K562 (cell line): ENCODE data around the gene ZNF593OS. TPM values are rescaled to one million over a fixed set of nuclear protein-coding genes. Genes with fewer than 3 reads are reported as not detected.

Experiments used
- ATAC-seq: fragments of 200-7000 bp; cut with Tn5 transposase; 3 replicates; pipeline ENCODE4 v1.9.1; 2020; ENCODE audit warnings: moderate library complexity
- BruUV-seq: library from RNA; stranded (reverse); fragments of 400-500 nt; replicated peaks from 2 replicates; lab custom pipeline; 2021; lab: Mats Ljungman, UMichigan
- CTCF ChIA-PET: fragments of 300-600 bp; formaldehyde crosslinking; extraction: SDS; loops from one replicate; lab custom pipeline; 2021; ENCODE audit warnings: low intra/inter-chr PET ratio; lab: Yijun Ruan, JAX
- POLR2A ChIA-PET: fragments of 300-600, 350-650 bp; sonication (Branson Sonifier 250); formaldehyde crosslinking; extraction: SDS; loops from one replicate; lab custom pipeline; 2021; ENCODE audit warnings: antibody characterized with exemption, inconsistent platforms; lab: Yijun Ruan, JAX
- DNase-seq, 4 experiments: peaks; one replicate each; pipeline versions ENCODE4 v3.0.0 to v3.0.0-alpha.2; 2011 to 2018; ENCODE audit warnings: low spot score in 3 of 4, mixed read lengths in 3 of 4; ENCODE audit errors: extremely low read depth in 1 of 4
- FAIRE-seq: peaks from 2 replicates; lab custom pipeline; 2011; peaks lifted over from hg19 to GRCh38; lab: Jason Lieb, UNC
- H2AFZ ChIP-seq: 2 replicates; pipeline ENCODE4 v1.6.0; 2011; ENCODE audit warnings: low read depth, low read length, control low read depth, inconsistent platforms
- H3K27ac ChIP-seq: fragments of 200-600 bp; 3 replicates; pipeline ENCODE4 v1.8.0; 2011; ENCODE audit warnings: low read depth, mild to moderate bottlenecking, control low read depth, inconsistent platforms, low read length, moderate library complexity, mixed read lengths; ENCODE audit errors: extremely low read depth
- H3K27me3 ChIP-seq, 2 experiments: fragments of 300-600 bp in 1 of 2; 2 replicates in 1 of 2; 3 replicates in 1 of 2; pipeline versions ENCODE4 v1.6.0 to v1.8.0; 2011; ENCODE audit warnings: inconsistent platforms in 2 of 2, low read length in 2 of 2, mild to moderate bottlenecking in 1 of 2, mixed read lengths in 1 of 2, moderate library complexity in 1 of 2; ENCODE audit not compliant: control insufficient read depth in 2 of 2, insufficient read depth in 2 of 2
- H3K36me3 ChIP-seq: fragments of 300-600 bp; 3 replicates; pipeline ENCODE4 v1.8.0; 2011; ENCODE audit warnings: mild to moderate bottlenecking, low read length, inconsistent platforms; ENCODE audit not compliant: control insufficient read depth, insufficient read depth
- H3K4me1 ChIP-seq, 2 experiments: fragments of 200-600 bp in 1 of 2; replicated peaks in 1 of 2; 2 replicates in 1 of 2; 3 replicates in 1 of 2; pipeline versions ENCODE4 v1.5.1 to v1.8.0; 2011; ENCODE audit warnings: inconsistent platforms in 2 of 2, low read length in 2 of 2, mild to moderate bottlenecking in 1 of 2, mixed read lengths in 1 of 2, moderate library complexity in 1 of 2; ENCODE audit not compliant: control insufficient read depth in 2 of 2, insufficient read depth in 2 of 2
- H3K4me2 ChIP-seq: 2 replicates; pipeline ENCODE4 v1.6.1; 2011; ENCODE audit warnings: low read length, control low read depth, inconsistent platforms, mixed read lengths; ENCODE audit not compliant: insufficient read depth
- H3K4me3 ChIP-seq: fragments of 200-600 bp; sonication (generic), shearing (Covaris generic); 2 replicates; pipeline ENCODE4 v1.5.1; 2016; ENCODE audit warnings: control low read depth, inconsistent platforms
- H3K79me2 ChIP-seq: fragments of 200-600 bp; 3 replicates; pipeline ENCODE4 v1.8.0; 2011; ENCODE audit warnings: low read length, inconsistent platforms; ENCODE audit not compliant: control insufficient read depth, insufficient read depth
- H3K9ac ChIP-seq, 2 experiments: 2 replicates each; pipeline versions ENCODE4 v1.6.0 to v1.6.1; 2011; ENCODE audit warnings: low read depth in 2 of 2, low read length in 2 of 2, control low read depth in 1 of 2, inconsistent platforms in 1 of 2, mild to moderate bottlenecking in 1 of 2, mixed read lengths in 1 of 2; ENCODE audit not compliant: insufficient read depth in 1 of 2
- H3K9me1 ChIP-seq: one replicate; pipeline ENCODE4 v1.6.0; 2011; ENCODE audit warnings: inconsistent platforms, mild to moderate bottlenecking, low read length, moderate library complexity; ENCODE audit not compliant: control insufficient read depth, insufficient read depth
- H3K9me3 ChIP-seq: replicated peaks from 2 replicates; pipeline ENCODE4 v1.5.1; 2011; ENCODE audit warnings: low read depth, low read length, inconsistent platforms; ENCODE audit not compliant: control insufficient read depth, insufficient read depth
- H4K20me1 ChIP-seq: replicated peaks from 2 replicates; pipeline ENCODE4 v1.6.1; 2011; ENCODE audit warnings: low read length, inconsistent platforms, mixed read lengths; ENCODE audit not compliant: control insufficient read depth, insufficient read depth
- HDAC6 ChIP-seq: IDR thresholded peaks from 2 replicates; pipeline ENCODE4 v1.6.1; 2012; ENCODE audit warnings: low read depth, mild to moderate bottlenecking, control low read depth, inconsistent platforms, low read length, moderate library complexity
- WGBS: fragments of 100-300 bp; shearing (Covaris generic); methylation state at CpG from one replicate; pipeline ENCODE4 v1.1.6; 2016; ENCODE audit warnings: low coverage, mixed read lengths; ENCODE audit not compliant: insufficient coverage; ENCODE audit errors: missing lambda C conversion rate; 5-methylcytosine and 5-hydroxymethylcytosine counted together
- in situ Hi-C: fragments of 300-500 bp; cut with MboI; formaldehyde crosslinking; loops from 4 replicates; pipeline ENCODE4 v1.15.0; 2018; ENCODE audit warnings: inconsistent platforms, mixed read lengths
- intact Hi-C: fragments of 100-400 bp; cut with micrococcal nuclease; formaldehyde crosslinking; loops from 2 replicates; pipeline ENCODE4 v1.14.2; 2022
- polyA plus RNA-seq, 8 experiments: library from polyadenylated mRNA; depleted of rRNA in 4 of 8; stranded (reverse) in 5 of 8; unstranded in 3 of 8; fragments of >200 nt; fragmentation: Nextera tagmentation in 2 of 8; fragmentation: Illumina TruSeq in 1 of 8; extraction: Ambion mirVana in 2 of 8; extraction: Trizol in 1 of 8; gene quantifications; 2 replicates each; pipeline versions ENCODE4 v1.2.1 to v1.2.3, GENCODE V29; 2011 to 2014; ENCODE audit warnings: inconsistent platforms in 1 of 8, missing spikeins in 1 of 8
- total RNA-seq, 7 experiments: library from RNA; depleted of rRNA in 6 of 7; stranded (reverse); fragments of >200 nt in 6 of 7; fragmentation: Illumina TruSeq in 2 of 7; extraction: Trizol in 2 of 7; gene quantifications; 2 replicates each; pipeline versions ENCODE4 v1.2.1 to v1.2.3, GENCODE V29; 2011 to 2021; ENCODE audit warnings: low replicate concordance in 1 of 7
- TF ChIP-seq, protein P1 (sequence below): sonication (generic); formaldehyde crosslinking; IDR thresholded peaks from 2 replicates; pipeline ENCODE4 v1.5.0; 2020; ENCODE audit warnings: missing genetic modification reagents

ZNF593OS gene
- total and polyA plus RNA-seq, 9 of the 15 experiments (the other 6 are each of a cell fraction or from before 2014, with no cell fraction given): 0.24 to 0.27 TPM; not detected in 7

GRCh38 chr1:26145960-26146294 lies 25.7 kb downstream of the ZNF593OS start:
- DNase-seq: no peak
- no peak overlapping the region for H3K4me2 ChIP-seq
- ATAC-seq: no peak
- H3K9me1 ChIP-seq: no peaks in the 10 kb centered on the region
- CTCF ChIA-PET: interaction anchor here (1.0 to 5.1 kb wide), 3 partner anchors 33 to 109 kb away, joined by 3 to 114 read pairs (median 65); no protein-coding TSS in a partner anchor
- H3K36me3 ChIP-seq: no peaks in the 10 kb centered on the region
- H4K20me1 ChIP-seq: no peaks in the 10 kb centered on the region
- intact Hi-C loops: loop anchor here (1.0 to 5.0 kb wide), 3 partner anchors 41 to 249 kb away; no protein-coding TSS in a partner anchor
- in situ Hi-C loops: loop anchor here (5.0 kb wide), 3 partner anchors 39 to 249 kb away; no protein-coding TSS in a partner anchor
- no TSS peak for BruUV-seq
- peaks cover 12 to 17% of the 10 kb centered on the region in 2 experiments; a peak in 4 of 5 replicates for H3K4me1 ChIP-seq
- TF ChIP-seq, protein P1, sequence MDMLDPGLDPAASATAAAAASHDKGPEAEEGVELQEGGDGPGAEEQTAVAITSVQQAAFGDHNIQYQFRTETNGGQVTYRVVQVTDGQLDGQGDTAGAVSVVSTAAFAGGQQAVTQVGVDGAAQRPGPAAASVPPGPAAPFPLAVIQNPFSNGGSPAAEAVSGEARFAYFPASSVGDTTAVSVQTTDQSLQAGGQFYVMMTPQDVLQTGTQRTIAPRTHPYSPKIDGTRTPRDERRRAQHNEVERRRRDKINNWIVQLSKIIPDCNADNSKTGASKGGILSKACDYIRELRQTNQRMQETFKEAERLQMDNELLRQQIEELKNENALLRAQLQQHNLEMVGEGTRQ: 0 out of 2 replicates have a peak, but pooled peaks have one; percentile 4
- no peak for TF ChIP-seq HDAC6
- FAIRE-seq: no peak
- H3K27ac ChIP-seq: no peak overlapping the region
- no peaks in the 10 kb centered on the region for H3K27me3 ChIP-seq
- no peaks in the 10 kb centered on the region for H3K9me3 ChIP-seq
- WGBS: 18% methylated on average over 2 of the region's 6 CpGs
- H3K79me2 ChIP-seq: no peaks in the 10 kb centered on the region
- H2AFZ ChIP-seq: no peak overlapping the region; the same call in 1 of the 2 replicates
- peak overlapping the region in 1 of 2 experiments; percentile 46; a peak in 1 of 4 replicates for H3K9ac ChIP-seq
- POLR2A ChIA-PET: interaction anchor here (1.4 to 9.1 kb wide), 5 partner anchors 10 to 111 kb away, joined by 3 to 237 read pairs (median 11); no protein-coding TSS in a partner anchor
- H3K4me3 ChIP-seq: no peak overlapping the region
